ENCODE results near the gene EYA2.

Gene EYA2

DNA sequence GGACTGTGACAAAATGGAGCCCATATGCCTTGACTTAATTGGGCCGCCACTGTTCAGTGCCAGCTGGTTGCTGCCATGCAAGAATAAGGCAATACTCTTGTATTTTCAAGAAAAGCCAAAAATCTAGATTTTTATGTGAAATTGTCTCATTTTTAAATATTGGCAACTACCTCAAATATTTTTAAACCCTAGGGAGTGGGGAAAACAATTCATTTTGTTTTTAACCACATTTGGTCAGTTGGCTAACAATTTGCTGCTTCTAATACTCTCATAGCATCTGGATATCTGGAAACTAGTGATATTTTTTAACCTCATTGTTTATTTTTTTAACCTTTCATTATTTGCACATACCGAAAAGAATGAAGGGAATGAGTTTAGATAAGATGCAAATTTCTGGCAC lies 91.0 kb downstream of the EYA2 start:
- Histone ChIP-seq H3K9me3 (ENCODE audit: low read length) (no peaks in the 10 kb centered on the region), H3K4me1 (ENCODE audit: insufficient read depth, low read length) (no peaks in the 10 kb centered on the region), H3K36me3 (ENCODE audit: insufficient read depth, low read length) (no peaks in the 10 kb centered on the region), H2AFZ (ENCODE audit: low read depth, low read length) (no peak overlapping the region), H3K27me3 (ENCODE audit: insufficient read depth, low read length) (no peaks in the 10 kb centered on the region), H3K4me3 (ENCODE audit: low read length) (no peak overlapping the region)

DNA sequence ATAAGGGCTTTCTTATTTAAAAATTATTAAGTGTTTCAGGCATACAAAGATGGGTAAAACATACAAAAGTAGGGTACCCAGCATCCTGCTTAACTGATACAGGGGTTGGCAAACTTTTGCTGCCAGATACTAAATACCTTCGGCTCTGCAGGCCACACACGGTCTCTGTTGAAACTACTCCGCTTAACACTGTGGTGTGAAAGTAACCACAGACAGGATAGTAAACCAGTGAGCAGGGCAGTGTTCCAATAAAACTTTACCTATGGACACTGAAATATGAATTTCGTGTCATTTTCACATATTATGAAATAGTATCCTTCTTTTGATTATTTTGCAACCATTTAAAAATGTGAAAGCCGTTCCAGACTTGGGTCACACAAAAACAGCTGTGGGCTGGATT lies 92.4 kb downstream of the EYA2 start:
- no peaks in the 10 kb centered on the region for H3K36me3 ChIP-seq (ENCODE audit: insufficient read depth, low read length)
- H3K4me1 ChIP-seq (ENCODE audit: insufficient read depth, low read length), result no peaks in the 10 kb centered on the region
- H3K4me3 ChIP-seq (ENCODE audit: low read length), result no peak overlapping the region
- no peaks in the 10 kb centered on the region for H3K27me3 ChIP-seq (ENCODE audit: insufficient read depth, low read length)
- no peak overlapping the region for H2AFZ ChIP-seq (ENCODE audit: low read depth, low read length)
- no peaks in the 10 kb centered on the region for H3K9me3 ChIP-seq (ENCODE audit: low read length)

DNA sequence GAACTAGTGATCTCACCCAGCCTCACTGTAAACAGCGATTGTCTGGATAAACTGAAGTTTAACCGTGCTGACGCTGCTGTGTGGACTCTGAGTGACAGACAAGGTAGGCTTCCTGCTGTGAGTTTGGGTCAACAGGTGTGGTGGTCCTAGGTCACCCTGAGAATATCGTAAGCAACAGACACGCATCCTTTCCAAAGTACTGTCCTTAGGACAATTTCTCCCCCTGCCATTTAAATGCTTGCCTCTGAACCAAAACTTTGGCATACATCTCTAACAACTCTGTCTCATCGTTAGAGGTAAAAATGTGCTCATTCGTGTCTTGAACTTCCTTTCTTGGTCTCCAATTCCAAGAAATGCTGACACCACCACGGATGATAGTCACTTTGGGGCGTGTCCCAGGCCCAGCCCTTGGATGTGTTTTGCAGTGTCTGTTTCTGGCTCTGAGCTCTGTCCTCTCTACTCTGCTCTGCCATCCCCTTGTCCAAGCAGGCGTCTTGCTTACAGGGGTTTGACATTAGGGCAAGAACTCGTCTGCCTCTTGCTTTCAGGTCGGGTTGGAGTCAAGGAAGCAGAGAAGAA lies 95.5 kb downstream of the EYA2 start:
- H3K4me3 ChIP-seq (ENCODE audit: low read length), result no peak overlapping the region
- no peaks in the 10 kb centered on the region for H3K27me3 ChIP-seq (ENCODE audit: insufficient read depth, low read length)
- no peak overlapping the region for H2AFZ ChIP-seq (ENCODE audit: low read depth, low read length)
- H3K36me3 ChIP-seq (ENCODE audit: insufficient read depth, low read length), result no peaks in the 10 kb centered on the region
- no peaks in the 10 kb centered on the region for H3K4me1 ChIP-seq (ENCODE audit: insufficient read depth, low read length)
- no peaks in the 10 kb centered on the region for H3K9me3 ChIP-seq (ENCODE audit: low read length)

DNA sequence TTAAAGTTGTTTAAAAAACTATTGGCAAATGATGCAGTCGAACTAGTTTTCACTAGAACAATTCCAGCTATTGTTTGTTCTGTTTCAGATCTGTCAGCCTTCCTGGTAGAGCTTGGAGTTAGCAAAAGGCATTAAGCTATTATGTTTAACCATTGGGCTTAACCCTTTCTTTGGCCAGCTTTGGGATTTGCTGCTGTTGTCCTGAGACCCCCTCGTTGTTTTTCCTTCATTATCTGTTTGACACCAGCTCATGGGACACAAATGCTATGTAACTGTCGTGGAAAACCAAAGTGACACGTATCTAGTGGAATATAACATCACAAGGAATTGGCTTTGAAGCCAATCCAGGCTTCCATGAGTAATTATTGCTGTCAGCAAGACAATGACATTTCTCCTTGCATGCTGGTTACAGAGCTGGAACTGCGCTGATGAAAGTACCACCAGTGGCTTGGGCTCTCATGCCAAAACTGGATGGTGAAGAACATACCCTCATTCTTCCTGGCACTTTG lies 96.0 kb downstream of the EYA2 start:
- H3K4me1 ChIP-seq (ENCODE audit: insufficient read depth, low read length), result no peaks in the 10 kb centered on the region
- no peak overlapping the region for H3K4me3 ChIP-seq (ENCODE audit: low read length)
- no peaks in the 10 kb centered on the region for H3K9me3 ChIP-seq (ENCODE audit: low read length)
- H2AFZ ChIP-seq (ENCODE audit: low read depth, low read length), result no peak overlapping the region
- H3K36me3 ChIP-seq (ENCODE audit: insufficient read depth, low read length), result no peaks in the 10 kb centered on the region
- no peaks in the 10 kb centered on the region for H3K27me3 ChIP-seq (ENCODE audit: insufficient read depth, low read length)

DNA sequence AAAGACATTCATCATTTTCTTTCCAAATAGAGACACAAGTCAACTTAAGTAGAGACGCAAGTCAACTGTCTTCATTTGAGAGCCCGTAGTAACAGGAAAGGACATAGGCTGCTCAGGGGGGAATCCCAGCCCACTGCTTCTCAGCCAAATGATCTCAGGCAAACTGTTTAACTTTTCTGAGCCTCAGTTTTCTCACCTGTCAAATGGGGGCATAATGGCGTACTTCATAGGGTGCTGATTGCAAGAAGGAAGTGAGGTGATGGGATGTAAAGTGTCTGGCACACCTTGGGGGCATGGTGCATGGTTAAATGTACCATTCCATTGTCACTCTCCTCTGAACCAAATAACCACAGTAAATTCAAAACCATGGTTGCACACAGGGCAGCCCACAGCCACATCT lies 96.5 kb downstream of the EYA2 start:
- Histone ChIP-seq H3K27me3 (ENCODE audit: insufficient read depth, low read length) (no peaks in the 10 kb centered on the region), H2AFZ (ENCODE audit: low read depth, low read length) (no peak overlapping the region), H3K4me3 (ENCODE audit: low read length) (no peak overlapping the region), H3K36me3 (ENCODE audit: insufficient read depth, low read length) (no peaks in the 10 kb centered on the region), H3K9me3 (ENCODE audit: low read length) (no peaks in the 10 kb centered on the region), H3K4me1 (ENCODE audit: insufficient read depth, low read length) (no peaks in the 10 kb centered on the region)

DNA sequence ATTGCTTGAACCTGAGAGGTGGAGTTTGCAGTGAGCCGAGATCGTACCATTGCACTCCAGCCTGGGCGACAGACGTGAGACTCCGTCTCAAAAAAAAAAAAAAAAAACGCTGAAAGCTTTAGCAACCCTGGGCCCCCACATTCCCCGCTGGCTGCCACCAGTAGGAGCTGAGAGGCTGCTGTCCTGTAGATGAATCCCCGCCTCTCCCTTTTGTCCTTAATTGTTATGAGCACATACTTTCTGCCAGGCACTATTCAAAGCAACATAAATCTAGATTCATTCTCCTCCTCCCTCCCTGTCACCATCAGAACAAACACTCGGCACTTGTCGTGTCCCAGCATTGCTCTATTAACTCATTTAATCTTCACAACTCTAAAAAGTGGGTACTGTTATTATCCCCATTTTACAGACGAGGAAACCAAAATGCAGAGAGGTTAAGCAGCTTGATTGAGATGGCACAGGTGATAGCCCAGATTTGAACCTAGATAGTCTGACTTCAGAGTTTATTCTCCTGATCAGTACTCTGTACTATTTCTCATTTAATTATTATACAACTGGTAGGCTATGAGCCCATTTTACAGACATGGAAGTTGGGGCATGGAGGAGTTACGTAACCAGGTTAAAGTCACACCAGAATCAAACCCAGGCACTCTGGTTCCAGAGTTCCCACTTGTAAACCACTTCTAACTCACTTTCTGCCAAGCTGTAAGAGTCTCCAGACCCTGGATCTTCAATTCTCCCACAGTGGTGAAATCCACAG lies 97.4 kb downstream of the EYA2 start:
- no peaks in the 10 kb centered on the region for H3K27me3 ChIP-seq (ENCODE audit: insufficient read depth, low read length)
- no peak overlapping the region for H3K4me3 ChIP-seq (ENCODE audit: low read length)
- no peak overlapping the region for H2AFZ ChIP-seq (ENCODE audit: low read depth, low read length)
- H3K4me1 ChIP-seq (ENCODE audit: insufficient read depth, low read length), result no peaks in the 10 kb centered on the region
- no peaks in the 10 kb centered on the region for H3K36me3 ChIP-seq (ENCODE audit: insufficient read depth, low read length)
- no peaks in the 10 kb centered on the region for H3K9me3 ChIP-seq (ENCODE audit: low read length)

DNA sequence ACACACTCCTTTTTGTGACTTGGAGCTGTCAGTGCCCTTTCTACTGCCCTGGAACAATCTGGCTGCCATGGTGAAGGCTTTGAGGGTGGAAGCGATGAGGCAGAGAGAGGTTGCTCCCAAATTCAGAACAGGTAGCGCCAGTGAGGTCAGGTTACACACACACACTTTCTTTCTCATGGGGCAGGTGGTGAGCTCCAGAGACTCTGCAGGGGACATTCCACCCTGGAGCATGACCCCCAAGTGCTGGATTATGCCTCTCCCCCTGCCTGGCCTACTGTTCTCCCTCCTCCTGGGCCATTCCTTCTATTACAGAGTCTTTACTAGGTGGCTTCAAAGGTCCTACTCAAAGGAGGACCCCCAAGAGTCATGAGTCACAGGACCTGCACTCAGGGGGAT lies 98.0 kb downstream of the EYA2 start:
- Histone ChIP-seq H2AFZ (ENCODE audit: low read depth, low read length) (no peak overlapping the region), H3K27me3 (ENCODE audit: insufficient read depth, low read length) (no peaks in the 10 kb centered on the region), H3K9me3 (ENCODE audit: low read length) (no peaks in the 10 kb centered on the region), H3K4me1 (ENCODE audit: insufficient read depth, low read length) (no peaks in the 10 kb centered on the region), H3K36me3 (ENCODE audit: insufficient read depth, low read length) (no peaks in the 10 kb centered on the region), H3K4me3 (ENCODE audit: low read length) (no peak overlapping the region)

DNA sequence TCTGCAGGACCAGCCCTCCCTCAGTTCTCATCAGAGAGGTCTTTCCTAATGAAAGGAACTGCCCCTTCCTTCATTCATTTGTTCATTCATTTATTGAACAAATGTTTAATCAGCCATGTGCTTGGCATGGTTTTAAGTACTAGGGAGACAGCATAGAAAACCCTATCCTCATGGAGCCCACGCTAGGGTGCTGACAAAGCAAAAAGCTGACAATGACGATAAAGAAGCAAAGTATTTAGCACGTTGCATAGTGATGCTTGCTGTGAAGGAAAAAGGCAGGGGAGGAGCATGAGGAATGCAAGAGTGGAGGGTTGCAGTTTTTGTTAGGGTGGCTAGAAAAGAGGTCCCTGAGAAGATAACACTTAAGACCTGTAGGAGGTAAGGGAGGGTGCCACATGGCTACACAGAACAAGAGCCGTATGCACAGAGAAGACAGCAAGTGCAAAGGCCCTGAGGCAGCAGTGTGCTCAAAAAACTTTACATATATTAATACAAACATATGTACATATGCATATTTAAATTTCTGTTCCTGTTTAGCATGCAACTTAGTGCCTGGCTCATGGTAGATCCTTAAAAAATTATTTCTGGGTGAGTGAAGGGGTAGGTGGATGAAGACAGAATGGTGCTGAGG lies 98.9 kb downstream of the EYA2 start:
- Histone ChIP-seq H3K4me3 (ENCODE audit: low read length) (no peak overlapping the region), H3K27me3 (ENCODE audit: insufficient read depth, low read length) (peaks cover 3% of the 10 kb centered on the region), H3K4me1 (ENCODE audit: insufficient read depth, low read length) (no peaks in the 10 kb centered on the region), H3K9me3 (ENCODE audit: low read length) (no peaks in the 10 kb centered on the region), H2AFZ (ENCODE audit: low read depth, low read length) (no peak overlapping the region), H3K36me3 (ENCODE audit: insufficient read depth, low read length) (no peaks in the 10 kb centered on the region)

DNA sequence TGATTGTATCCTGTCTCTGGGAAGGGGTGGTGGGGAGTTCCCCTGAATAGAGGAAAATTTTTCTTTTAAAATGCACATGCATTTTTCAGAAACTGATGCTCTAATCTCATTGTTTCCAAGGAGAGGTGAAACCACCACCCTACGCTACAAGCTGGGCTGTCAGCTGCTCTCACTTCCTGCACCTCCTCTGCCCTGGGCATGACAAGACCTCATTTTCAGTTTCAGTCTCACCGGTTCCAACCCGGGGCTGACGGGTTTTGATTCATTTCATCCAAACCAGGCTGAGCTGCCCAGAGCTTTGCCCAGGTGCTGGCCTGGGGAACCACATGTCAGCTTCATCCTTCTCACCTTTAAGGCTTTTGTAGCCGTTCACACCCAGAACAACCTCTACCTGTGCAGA lies 99.7 kb downstream of the EYA2 start:
- Histone ChIP-seq H3K9me3 (ENCODE audit: low read length) (no peaks in the 10 kb centered on the region), H3K36me3 (ENCODE audit: insufficient read depth, low read length) (no peaks in the 10 kb centered on the region), H3K4me1 (ENCODE audit: insufficient read depth, low read length) (no peaks in the 10 kb centered on the region), H3K27me3 (ENCODE audit: insufficient read depth, low read length) (peaks cover 3% of the 10 kb centered on the region), H2AFZ (ENCODE audit: low read depth, low read length) (no peak overlapping the region), H3K4me3 (ENCODE audit: low read length) (no peak overlapping the region)

DNA sequence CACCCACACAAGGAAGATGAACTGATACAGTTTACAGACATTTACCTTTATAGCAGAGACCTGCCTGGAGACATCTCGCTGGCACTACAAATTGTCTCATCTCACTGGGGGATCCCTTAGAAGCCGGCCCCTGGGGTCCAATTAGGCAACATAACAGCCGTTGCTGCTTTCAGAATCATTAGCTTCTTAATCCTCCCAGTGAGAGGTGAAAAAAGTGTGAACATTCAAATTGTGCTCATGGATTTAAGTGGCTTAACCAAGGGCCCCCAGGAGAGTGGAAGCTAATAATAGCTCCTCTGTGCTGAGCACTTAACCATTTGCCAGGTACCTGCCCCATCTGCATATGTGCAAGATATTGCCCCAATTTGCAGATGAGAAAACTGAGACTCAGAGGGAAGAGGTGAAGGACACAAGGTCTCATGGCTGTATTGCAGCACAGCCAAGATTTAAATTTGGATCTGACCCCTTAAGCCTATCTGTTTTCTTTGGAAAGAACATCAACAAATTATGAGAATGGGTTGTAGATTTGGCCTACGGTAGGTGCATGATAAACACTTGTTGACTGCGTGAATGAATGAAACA lies 101.0 kb downstream of the EYA2 start:
- peaks cover 3% of the 10 kb centered on the region for H3K27me3 ChIP-seq (ENCODE audit: insufficient read depth, low read length)

DNA sequence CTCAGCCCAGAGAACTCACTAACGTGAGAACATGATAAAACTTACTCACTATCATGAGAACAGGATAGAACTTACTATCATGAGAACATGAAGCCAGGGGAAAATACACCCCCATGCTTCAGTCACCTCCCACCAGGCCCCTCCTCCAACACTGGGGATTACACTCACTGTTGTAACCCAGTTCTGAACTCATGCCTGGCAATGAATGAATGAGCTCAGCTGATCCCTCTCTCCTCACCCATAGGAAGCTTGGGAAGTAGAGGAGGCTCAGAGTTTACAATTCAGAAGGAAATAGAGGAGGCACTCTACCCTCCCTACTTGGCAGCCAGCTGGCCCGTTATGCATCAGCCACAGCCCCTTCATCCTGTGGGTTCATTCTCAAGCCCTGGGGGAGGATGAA lies 102.5 kb downstream of the EYA2 start:
- peaks cover 3% of the 10 kb centered on the region for H3K27me3 ChIP-seq (ENCODE audit: insufficient read depth, low read length)
- no peak overlapping the region for H3K4me3 ChIP-seq (ENCODE audit: low read length)
- H2AFZ ChIP-seq (ENCODE audit: low read depth, low read length), result no peak overlapping the region
- H3K36me3 ChIP-seq (ENCODE audit: insufficient read depth, low read length), result no peaks in the 10 kb centered on the region
- no peaks in the 10 kb centered on the region for H3K9me3 ChIP-seq (ENCODE audit: low read length)
- H3K4me1 ChIP-seq (ENCODE audit: insufficient read depth, low read length), result no peaks in the 10 kb centered on the region

More for the DNA sequence above, 101.0 kb downstream of the EYA2 start:
- no peak overlapping the region for H3K4me3 ChIP-seq (ENCODE audit: low read length)
- no peak overlapping the region for H2AFZ ChIP-seq (ENCODE audit: low read depth, low read length)
- H3K4me1 ChIP-seq (ENCODE audit: insufficient read depth, low read length), result no peaks in the 10 kb centered on the region
- no peaks in the 10 kb centered on the region for H3K36me3 ChIP-seq (ENCODE audit: insufficient read depth, low read length)
- no peaks in the 10 kb centered on the region for H3K9me3 ChIP-seq (ENCODE audit: low read length)

DNA sequence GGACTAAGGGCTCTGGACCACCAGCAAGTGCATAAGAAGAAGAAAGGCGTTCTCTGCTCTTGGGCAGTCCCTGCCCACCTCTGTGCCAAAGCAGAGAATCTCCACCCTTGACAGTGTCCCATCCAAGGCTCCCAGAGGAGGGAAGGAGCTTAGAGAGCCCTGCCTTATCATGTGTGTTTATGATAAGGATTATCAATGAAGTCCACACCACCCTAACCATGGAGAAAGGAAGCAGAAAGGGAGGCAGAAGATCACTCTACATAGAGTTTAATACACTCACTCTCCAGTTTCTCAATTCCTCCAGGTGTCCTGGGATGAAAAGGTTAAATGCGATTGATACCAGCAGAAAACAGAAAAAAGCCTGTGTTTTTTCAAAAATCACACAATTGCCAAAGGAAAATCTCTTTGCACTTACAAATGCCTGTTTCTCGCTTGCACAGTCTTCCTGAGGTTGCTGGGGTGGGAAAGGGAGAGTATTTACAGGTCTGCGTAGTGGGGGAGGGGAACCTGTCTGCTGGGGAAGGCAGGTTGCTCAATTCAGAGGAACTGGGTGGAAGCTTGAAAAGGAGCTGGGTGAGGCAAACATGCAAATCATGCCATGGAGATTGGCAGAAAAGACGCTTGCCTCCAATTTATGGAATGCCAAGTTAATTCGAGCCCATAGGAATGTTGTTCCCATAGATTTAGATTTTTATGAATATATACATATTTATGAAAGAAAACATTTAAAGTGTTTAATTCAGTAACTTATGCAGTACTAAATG lies 104.0 kb downstream of the EYA2 start:
- Histone ChIP-seq H2AFZ (ENCODE audit: low read depth, low read length) (no peak overlapping the region), H3K27me3 (ENCODE audit: insufficient read depth, low read length) (peaks cover 3% of the 10 kb centered on the region), H3K4me3 (ENCODE audit: low read length) (no peak overlapping the region), H3K9me3 (ENCODE audit: low read length) (no peaks in the 10 kb centered on the region), H3K36me3 (ENCODE audit: insufficient read depth, low read length) (no peaks in the 10 kb centered on the region), H3K4me1 (ENCODE audit: insufficient read depth, low read length) (no peaks in the 10 kb centered on the region)

All from neuron (in vitro differentiated cells).